ENCODE data around the gene PRR14.

DNA sequence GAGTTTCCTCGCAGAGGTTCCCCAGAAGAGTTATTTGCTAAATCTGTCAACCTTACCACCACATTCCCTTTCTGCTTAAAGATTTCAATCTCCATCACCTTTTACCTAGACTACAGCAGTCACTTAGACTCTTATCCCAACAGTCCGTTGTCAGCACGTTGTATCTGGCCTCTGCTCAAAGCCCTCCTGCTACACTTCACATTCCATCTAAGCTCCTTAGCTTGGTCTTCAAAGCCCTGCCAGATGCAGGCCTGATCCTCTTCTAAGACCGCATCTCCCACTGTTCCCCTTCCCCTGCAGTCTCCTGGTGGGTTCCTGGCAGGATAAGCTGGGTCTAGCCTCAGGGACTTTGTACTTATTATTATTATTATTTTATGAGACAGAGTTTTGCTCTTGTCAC, 37.9 kb downstream of the PRR14 start:
- TF ChIP-seq POLR2A (IDR thresholded peaks at IDR 0.05), result no peak
- TF ChIP-seq, protein P1, sequence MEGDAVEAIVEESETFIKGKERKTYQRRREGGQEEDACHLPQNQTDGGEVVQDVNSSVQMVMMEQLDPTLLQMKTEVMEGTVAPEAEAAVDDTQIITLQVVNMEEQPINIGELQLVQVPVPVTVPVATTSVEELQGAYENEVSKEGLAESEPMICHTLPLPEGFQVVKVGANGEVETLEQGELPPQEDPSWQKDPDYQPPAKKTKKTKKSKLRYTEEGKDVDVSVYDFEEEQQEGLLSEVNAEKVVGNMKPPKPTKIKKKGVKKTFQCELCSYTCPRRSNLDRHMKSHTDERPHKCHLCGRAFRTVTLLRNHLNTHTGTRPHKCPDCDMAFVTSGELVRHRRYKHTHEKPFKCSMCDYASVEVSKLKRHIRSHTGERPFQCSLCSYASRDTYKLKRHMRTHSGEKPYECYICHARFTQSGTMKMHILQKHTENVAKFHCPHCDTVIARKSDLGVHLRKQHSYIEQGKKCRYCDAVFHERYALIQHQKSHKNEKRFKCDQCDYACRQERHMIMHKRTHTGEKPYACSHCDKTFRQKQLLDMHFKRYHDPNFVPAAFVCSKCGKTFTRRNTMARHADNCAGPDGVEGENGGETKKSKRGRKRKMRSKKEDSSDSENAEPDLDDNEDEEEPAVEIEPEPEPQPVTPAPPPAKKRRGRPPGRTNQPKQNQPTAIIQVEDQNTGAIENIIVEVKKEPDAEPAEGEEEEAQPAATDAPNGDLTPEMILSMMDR (IDR thresholded peaks at IDR 0.05 in 4 of 5, conservative IDR thresholded peaks at IDR 0.05 in 1 of 5), result no peak
